GM23248 (cell line): ENCODE results near the gene ASAP2. TPM values are rescaled to one million over a fixed set of nuclear protein-coding genes. Genes with fewer than 3 reads are reported as not detected.
"Not testable (repeated sequence)": the region's sequence is repeated elsewhere in the genome, so short reads cannot be mapped to it uniquely, and the experiment has no call there.

Experiments
- DNase-seq: peaks from one replicate; pipeline ENCODE4 v3.0.0-alpha.2; 2015
- H2AFZ ChIP-seq: fragments of 200-600 bp; sonication (generic); 2 replicates; pipeline ENCODE4 v1.6.1; 2016; ENCODE audit warnings: antibody characterized with exemption
- H3F3A ChIP-seq: fragments of 200-600 bp; sonication (generic); 2 replicates; pipeline ENCODE4 v1.6.1; 2016; ENCODE audit warnings: mild to moderate bottlenecking, antibody characterized with exemption, mixed run types; ENCODE audit not compliant: insufficient read depth
- H3K27ac ChIP-seq: fragments of 200-600 bp; sonication (generic); 2 replicates; pipeline ENCODE4 v1.5.1; 2016; ENCODE audit warnings: mild to moderate bottlenecking
- H3K27me3 ChIP-seq: fragments of 200-600 bp; sonication (generic); replicated peaks from 2 replicates; pipeline ENCODE4 v1.6.1; 2016; ENCODE audit warnings: mild to moderate bottlenecking; ENCODE audit not compliant: insufficient read depth
- H3K36me3 ChIP-seq: fragments of 200-600 bp; sonication (generic); 2 replicates; pipeline ENCODE4 v1.6.1; 2016; ENCODE audit warnings: low read depth, mild to moderate bottlenecking
- H3K4me1 ChIP-seq: fragments of 200-600 bp; sonication (generic); 2 replicates; pipeline ENCODE4 v1.6.1; 2016; ENCODE audit warnings: mild to moderate bottlenecking; ENCODE audit not compliant: insufficient read depth
- H3K4me2 ChIP-seq: fragments of 200-600 bp; sonication (generic); one replicate; pipeline ENCODE4 v1.6.1; 2016; ENCODE audit warnings: mild to moderate bottlenecking; ENCODE audit not compliant: unreplicated experiment
- H3K4me3 ChIP-seq: fragments of 200-600 bp; sonication (generic); 2 replicates; pipeline ENCODE4 v1.5.1; 2016; ENCODE audit warnings: mild to moderate bottlenecking
- H3K79me2 ChIP-seq: fragments of 200-600 bp; sonication (generic); 2 replicates; pipeline ENCODE4 v1.6.1; 2016; ENCODE audit warnings: mild to moderate bottlenecking; ENCODE audit not compliant: insufficient read depth
- H3K9ac ChIP-seq: fragments of 200-600 bp; sonication (generic); 2 replicates; pipeline ENCODE4 v1.6.1; 2016; ENCODE audit warnings: mild to moderate bottlenecking
- H3K9me2 ChIP-seq: fragments of 200-600 bp; sonication (generic); 2 replicates; pipeline ENCODE4 v1.6.1; 2016; ENCODE audit warnings: mixed run types, mild to moderate bottlenecking, moderate library complexity; ENCODE audit not compliant: insufficient read depth
- H3K9me3 ChIP-seq: fragments of 200-600 bp; sonication (generic); one replicate; pipeline ENCODE4 v1.6.1; 2017; ENCODE audit warnings: low read depth
- H4K20me1 ChIP-seq: fragments of 200-600 bp; sonication (generic); 2 replicates; pipeline ENCODE4 v1.6.0; 2016; ENCODE audit not compliant: insufficient read depth
- EZH2 ChIP-seq: fragments of 200-600 bp; sonication (generic); IDR thresholded peaks from 2 replicates; pipeline ENCODE4 v1.6.1; 2018; ENCODE audit warnings: antibody characterized with exemption, mild to moderate bottlenecking; ENCODE audit not compliant: insufficient read depth, poor library complexity, severe bottlenecking
- EZH2phosphoT487 ChIP-seq: fragments of 200-600 bp; sonication (generic); IDR thresholded peaks from 2 replicates; pipeline ENCODE4 v1.6.1; 2018; ENCODE audit warnings: antibody characterized with exemption, moderate library complexity, mild to moderate bottlenecking, low read depth; ENCODE audit not compliant: insufficient read depth
- WGBS, 2 experiments: methylation state at CpG; one replicate each; pipeline ENCODE4 v1.1.6; 2015 to 2017; ENCODE audit warnings: low lambda C conversion rate in 2 of 2, low coverage in 1 of 2; ENCODE audit errors: missing lambda C conversion rate in 2 of 2; 5-methylcytosine and 5-hydroxymethylcytosine counted together
- in situ Hi-C: fragments of 300-500 bp; cut with MboI; formaldehyde crosslinking; loops from 2 replicates; pipeline ENCODE4 v1.15.0; 2020
- polyA plus RNA-seq: library from polyadenylated mRNA; unstranded; fragments of >200 nt; fragmentation: Nextera tagmentation; extraction: Ambion mirVana; gene quantifications from 2 replicates; pipeline ENCODE4 v1.2.1, GENCODE V29; 2016
- total RNA-seq: library from RNA; depleted of rRNA; stranded (reverse); fragments of >200 nt; shearing (Covaris generic); gene quantifications from 2 replicates; pipeline ENCODE4 v1.2.3, GENCODE V29; 2014

Gene ASAP2
- total and polyA plus RNA-seq, 2 experiments from 2014 or later: 8.8 to 49.6 TPM

- TF ChIP-seq EZH2 (no peak), EZH2phosphoT487 (no peak)
- no peak for DNase-seq
- H2AFZ ChIP-seq: no peak overlapping the region
- no peaks in the 10 kb centered on the region for H3K9me2 ChIP-seq
- no peak overlapping the region for H3K27ac ChIP-seq
- no peaks in the 10 kb centered on the region for H3K9me3 ChIP-seq
- peaks cover 100% of the 10 kb centered on the region for H3K79me2 ChIP-seq
- peaks cover 31% of the 10 kb centered on the region for H3F3A ChIP-seq
- no peak overlapping the region for H3K4me2 ChIP-seq
- H3K36me3 ChIP-seq: no peaks in the 10 kb centered on the region
- H4K20me1 ChIP-seq: no peaks in the 10 kb centered on the region
- H3K27me3 ChIP-seq: no peaks in the 10 kb centered on the region
- H3K4me1 ChIP-seq: peaks cover 74% of the 10 kb centered on the region
- in situ Hi-C loops: no loop called here
- H3K4me3 ChIP-seq: no peak overlapping the region
- 83 to 88% methylated on average over 4 of the region's 4 CpGs for WGBS, 2 experiments
- H3K9ac ChIP-seq: no peak overlapping the region
These were observed 9.1 kb downstream of the ASAP2 start for GRCh38 chr2:9215680-9216079.

DNA sequence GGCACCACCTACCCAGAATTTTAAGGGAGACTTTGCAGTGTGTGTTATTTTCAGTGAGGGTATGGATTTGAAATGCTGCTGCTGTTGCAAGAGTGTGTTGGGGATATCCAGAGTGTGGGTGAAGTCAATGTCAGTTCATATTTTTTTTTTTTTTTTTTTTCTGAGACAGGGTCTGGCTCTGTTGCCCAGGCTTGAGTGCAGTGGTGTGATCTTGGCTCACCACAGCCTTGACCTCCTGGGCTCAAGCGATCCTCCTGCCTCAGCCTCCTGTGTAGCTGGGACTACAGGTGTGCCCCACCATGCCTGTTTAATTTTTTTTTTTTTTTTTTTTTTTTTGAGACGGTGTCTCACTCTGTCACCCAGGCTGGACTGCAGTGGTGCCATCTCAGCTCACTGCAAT is 9.5 kb downstream of the ASAP2 start:
- 98 to 100% methylated on average over 1 to 2 of the region's 2 CpGs for WGBS, 2 experiments
- peaks cover 100% of the 10 kb centered on the region for H3K79me2 ChIP-seq
- H3K27ac ChIP-seq, H3K4me3 ChIP-seq, H3K27me3 ChIP-seq, H3K36me3 ChIP-seq, in situ Hi-C loops, H2AFZ ChIP-seq, H3K9ac ChIP-seq, H3K4me2 ChIP-seq, H3K9me3 ChIP-seq, H3K9me2 ChIP-seq, H4K20me1 ChIP-seq, DNase-seq: not testable (repeated sequence)
- peaks cover 74% of the 10 kb centered on the region for H3K4me1 ChIP-seq
- peaks cover 36% of the 10 kb centered on the region for H3F3A ChIP-seq

DNA sequence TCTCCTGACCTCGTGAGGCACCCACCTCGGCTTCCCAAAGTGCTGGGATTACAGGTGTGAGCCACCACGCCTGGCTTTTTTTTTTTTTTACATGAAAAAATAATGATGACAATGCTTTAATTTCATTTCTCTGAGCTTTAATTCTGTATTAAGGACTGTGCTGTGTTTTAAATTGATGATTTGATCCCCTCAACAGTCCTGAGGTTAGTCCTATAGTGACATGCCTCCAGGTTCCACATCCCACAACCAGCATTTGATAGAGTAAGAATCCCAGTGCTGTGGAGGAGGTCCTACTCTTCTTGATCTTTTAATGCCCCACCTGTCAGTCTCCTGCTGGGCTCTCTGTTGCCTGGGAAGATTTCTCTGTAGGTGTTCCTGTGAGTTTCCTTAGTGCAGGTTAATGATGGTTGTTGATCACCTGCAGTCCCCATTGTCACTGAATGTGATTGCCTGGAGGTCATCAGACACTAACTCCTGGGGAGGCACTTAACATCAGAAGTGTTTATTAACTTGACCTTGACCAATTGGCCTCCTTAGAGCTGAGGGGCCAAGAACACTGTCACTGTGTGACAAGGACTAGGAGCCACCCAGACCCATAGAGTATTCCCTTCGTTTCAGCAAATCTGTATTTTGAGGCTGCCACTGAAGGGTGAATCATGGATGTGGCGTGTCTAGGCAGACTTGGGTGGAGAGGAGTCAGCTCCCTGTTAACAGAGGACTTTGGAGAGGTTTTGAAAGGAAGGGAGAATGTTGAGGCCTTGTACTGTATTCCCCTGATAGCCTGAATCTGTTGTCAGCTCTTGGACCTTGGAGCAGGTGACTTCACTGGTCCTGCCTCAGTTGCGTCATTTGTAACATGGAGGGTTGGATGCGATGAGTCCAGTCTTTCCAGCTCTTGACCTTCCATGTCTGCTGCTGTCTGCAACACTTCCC is 11.5 kb downstream of the ASAP2 start:
- WGBS, 2 experiments: 69 to 73% methylated on average over 7 of the region's 7 CpGs
- Histone ChIP-seq H3K27ac (peak overlapping the region; percentile 79), H2AFZ (no peak overlapping the region), H3K9me3 (no peaks in the 10 kb centered on the region), H3F3A (peaks cover 50% of the 10 kb centered on the region), H3K4me2 (peak overlapping the region; percentile 48), H3K36me3 (no peaks in the 10 kb centered on the region), H3K4me1 (peaks cover 74% of the 10 kb centered on the region), H3K4me3 (peak overlapping the region; percentile 31; the same call in 1 of the 2 replicates), H3K9ac (peak overlapping the region; percentile 56), H3K79me2 (peaks cover 100% of the 10 kb centered on the region), H4K20me1 (no peaks in the 10 kb centered on the region), H3K27me3 (no peaks in the 10 kb centered on the region), H3K9me2 (no peaks in the 10 kb centered on the region)
- in situ Hi-C loops: no loop called here
- TF ChIP-seq EZH2phosphoT487: no peak
- TF ChIP-seq EZH2: no peak
- peak; percentile 69 for DNase-seq

- Histone ChIP-seq H3K4me3 (no peak overlapping the region), H4K20me1 (no peaks in the 10 kb centered on the region), H3K4me1 (peaks cover 74% of the 10 kb centered on the region), H3K79me2 (peaks cover 100% of the 10 kb centered on the region), H3K4me2 (peak overlapping the region; percentile 19), H3K9me2 (no peaks in the 10 kb centered on the region), H3K9ac (no peak overlapping the region), H3K27ac (peak overlapping the region; percentile 79), H3F3A (peaks cover 52% of the 10 kb centered on the region), H3K9me3 (no peaks in the 10 kb centered on the region), H2AFZ (no peak overlapping the region), H3K27me3 (no peaks in the 10 kb centered on the region), H3K36me3 (no peaks in the 10 kb centered on the region)
- no peak for TF ChIP-seq EZH2
- TF ChIP-seq EZH2phosphoT487: no peak
- in situ Hi-C loops: no loop called here
- no peak for DNase-seq
- WGBS, 2 experiments: 75 to 76% methylated on average over 4 of the region's 4 CpGs
These were observed 12.4 kb downstream of the ASAP2 start for GRCh38 chr2:9219027-9219445.

DNA sequence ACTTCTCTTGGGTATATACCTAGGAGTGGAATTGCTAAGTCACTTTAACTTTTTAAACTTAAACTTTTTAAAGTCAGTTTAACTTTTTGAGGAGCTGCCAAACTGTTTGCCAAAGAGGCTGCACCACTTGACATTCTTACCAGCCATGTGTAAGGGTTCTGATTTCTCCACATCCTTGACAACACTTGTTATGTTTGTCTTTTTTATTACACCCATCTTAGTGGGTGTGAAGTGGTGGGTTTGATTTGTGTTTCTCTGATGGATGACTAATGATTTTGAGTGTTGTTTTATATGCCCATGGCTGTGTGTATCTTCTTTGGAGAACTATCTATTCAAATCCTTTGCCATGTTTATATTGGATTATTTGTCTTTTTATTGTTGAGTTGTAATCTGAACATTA is 13.6 kb downstream of the ASAP2 start:
- in situ Hi-C loops: no loop called here
- H3K9ac ChIP-seq: no peak overlapping the region
- no peaks in the 10 kb centered on the region for H3K9me2 ChIP-seq
- no peak overlapping the region for H2AFZ ChIP-seq
- H3F3A ChIP-seq: peaks cover 59% of the 10 kb centered on the region
- H3K4me2 ChIP-seq: no peak overlapping the region
- H3K27ac ChIP-seq: peak overlapping the region; percentile 17
- no peaks in the 10 kb centered on the region for H4K20me1 ChIP-seq
- peaks cover 100% of the 10 kb centered on the region for H3K79me2 ChIP-seq
- no peaks in the 10 kb centered on the region for H3K9me3 ChIP-seq
- peak; percentile 26 for DNase-seq
- H3K4me1 ChIP-seq: peaks cover 71% of the 10 kb centered on the region
- TF ChIP-seq EZH2: no peak
- TF ChIP-seq EZH2phosphoT487: no peak
- H3K4me3 ChIP-seq: no peak overlapping the region
- H3K27me3 ChIP-seq: no peaks in the 10 kb centered on the region
- no peaks in the 10 kb centered on the region for H3K36me3 ChIP-seq
